HTR-8/SVneo (cell line): ENCODE measurements around the gene H3-3A.

Experiments used
- DNase-seq: peaks from one replicate; pipeline ENCODE4 v3.0.0; 2011; ENCODE audit warnings: low spot score, mixed read lengths; ENCODE audit not compliant: insufficient read length
- FAIRE-seq: peaks from 2 replicates; lab custom pipeline; 2011; peaks lifted over from hg19 to GRCh38; lab: Jason Lieb, UNC

Gene H3-3A

DNA sequence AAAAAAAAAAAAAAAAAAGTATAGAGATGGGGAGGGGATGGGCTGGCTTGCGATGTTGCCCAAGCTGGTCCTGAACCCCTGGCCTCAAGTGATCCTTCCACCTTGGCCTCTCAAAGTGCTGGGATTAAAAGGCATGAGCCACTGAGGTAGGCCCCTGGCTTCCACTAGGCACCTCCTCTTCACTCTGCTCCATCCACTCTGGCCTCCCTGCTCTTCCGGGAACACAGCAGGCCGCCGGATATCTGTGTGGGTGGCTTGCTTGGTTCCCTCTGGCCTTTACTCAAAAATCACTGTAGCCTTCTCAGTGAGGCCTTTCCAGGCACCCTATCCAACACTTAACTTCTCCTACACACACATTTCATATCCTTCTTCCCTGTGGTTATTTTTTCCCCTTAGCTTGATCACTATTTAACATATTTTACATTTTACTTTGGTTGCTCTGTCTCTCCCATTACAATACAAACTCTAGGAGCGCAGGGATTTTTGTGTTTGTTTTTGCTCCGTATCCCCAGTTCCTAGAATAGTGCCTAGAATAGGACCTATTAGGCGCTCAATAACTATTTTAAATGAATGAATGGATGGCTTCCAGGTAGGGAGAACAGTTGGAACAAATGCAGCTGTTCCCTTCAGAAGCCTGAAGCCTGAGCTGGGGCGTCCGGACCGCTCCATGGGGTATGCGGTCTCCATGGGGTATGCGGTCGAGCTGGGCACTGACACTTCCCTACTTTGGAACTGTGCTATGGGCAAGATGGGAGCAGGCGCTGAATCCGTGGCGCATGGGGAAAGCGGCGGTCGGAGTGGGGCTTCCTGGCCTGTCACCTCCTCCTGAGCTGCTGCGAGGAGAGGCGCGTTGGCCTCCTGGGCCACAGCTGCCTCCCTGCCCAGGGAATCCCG lies 46.7 kb downstream of the H3-3A start:
- DNase-seq (no peak), FAIRE-seq (no peak)

DNA sequence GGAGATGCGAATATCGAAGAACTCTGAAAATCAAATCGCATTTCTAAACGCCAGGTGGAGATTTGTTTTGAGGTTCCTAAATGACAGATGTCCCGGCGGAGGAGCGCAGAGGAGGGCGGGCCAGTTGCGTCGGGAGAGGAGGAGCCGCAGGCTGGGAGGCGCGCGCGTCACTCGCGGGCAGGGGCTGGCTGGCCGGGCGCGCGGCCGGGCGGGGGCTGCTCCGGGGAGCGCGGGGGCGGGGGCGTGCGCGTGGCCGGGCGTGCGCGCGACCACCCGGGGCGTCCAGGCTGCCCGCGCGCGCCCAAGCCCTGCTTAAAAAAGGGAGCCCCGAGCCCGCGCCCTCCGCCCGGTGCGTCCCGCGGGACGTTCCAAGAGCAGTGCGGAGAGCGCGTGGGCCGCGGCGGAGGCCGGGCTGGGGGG lies 47.3 kb downstream of the H3-3A start:
- DNase-seq (peak; percentile 92), FAIRE-seq (peak; percentile 69)

DNA sequence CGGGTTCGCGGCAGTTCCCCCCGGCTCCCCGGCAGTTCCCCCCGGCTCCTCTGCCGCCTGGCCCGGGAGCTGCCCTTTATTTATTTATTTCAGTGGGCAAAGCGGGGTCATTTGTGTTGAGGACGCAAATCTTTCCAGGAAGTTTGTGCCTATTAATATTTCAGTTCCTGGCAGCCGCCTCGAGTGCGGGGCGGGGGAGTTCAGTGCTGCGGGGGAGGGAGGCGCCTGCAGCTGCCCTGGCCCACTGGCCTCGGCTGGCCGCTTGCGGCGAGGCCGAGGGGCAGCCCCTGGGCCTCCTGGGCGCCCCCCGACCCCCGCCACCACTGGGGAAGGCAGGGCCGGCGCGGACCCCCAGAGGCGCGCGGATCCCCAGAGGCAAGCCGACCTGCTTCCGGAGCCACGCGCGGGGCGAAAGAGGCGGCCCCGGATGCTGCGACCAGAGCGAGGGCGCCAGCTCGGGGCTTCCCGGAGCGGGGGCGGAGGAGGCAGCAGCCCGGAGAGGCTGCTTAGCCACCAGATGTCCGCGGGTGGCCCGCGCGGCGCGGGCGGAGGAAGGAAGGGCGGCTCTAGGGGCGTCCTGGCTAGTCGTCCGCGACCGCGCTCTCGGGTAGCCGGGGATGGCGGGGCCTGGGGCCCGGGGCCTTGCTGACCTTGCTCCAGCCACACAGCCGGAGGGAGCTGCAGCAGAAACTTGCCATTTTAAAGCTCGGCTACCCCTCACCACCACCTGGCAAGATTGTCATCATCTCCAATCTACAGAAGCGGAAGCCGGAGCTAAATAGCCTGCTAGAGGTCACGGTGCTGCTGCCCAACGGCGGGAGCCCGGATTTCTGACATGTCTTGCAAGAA lies 48.0 kb downstream of the H3-3A start:
- no peak for FAIRE-seq

DNA sequence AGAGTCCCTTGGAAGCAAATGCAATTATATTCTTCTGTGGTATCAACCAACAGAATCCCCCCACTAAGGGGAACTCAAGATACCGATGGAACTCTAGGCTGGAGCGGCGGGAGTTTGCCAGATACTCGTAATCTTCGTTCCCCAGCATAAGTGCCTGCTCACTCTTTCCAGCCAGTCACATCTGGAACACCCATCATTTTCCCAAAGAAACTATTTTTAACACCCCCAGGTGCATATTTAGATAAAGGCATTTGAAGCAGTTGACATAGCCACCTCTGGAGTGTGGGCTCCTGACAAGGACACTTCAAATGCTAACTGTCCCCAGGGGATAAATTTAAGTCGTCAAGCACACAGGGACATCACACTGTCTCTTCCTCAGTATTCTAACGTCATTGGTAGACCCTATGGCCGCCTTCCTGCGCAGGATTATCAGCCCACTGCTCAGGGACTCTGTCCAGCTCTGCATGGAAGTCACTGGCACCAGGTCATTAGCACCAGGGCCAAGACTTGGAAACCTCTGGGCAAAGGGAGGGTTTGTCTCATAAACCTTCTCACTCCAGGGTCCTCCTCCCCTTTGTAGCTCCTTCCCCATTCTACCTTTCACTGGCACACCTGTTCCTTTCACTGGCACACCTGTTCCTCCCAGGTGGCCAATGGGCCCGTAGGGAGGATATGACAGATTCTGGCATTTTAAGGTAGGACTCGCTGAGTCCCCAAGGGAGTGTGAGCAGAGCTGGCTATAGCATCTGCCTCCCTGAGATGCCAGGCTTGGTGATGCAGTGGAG lies 48.8 kb downstream of the H3-3A start:
- FAIRE-seq (no peak), DNase-seq (no peak)

More for the DNA sequence above, 48.0 kb downstream of the H3-3A start:
- peak; percentile 74 for DNase-seq

DNA sequence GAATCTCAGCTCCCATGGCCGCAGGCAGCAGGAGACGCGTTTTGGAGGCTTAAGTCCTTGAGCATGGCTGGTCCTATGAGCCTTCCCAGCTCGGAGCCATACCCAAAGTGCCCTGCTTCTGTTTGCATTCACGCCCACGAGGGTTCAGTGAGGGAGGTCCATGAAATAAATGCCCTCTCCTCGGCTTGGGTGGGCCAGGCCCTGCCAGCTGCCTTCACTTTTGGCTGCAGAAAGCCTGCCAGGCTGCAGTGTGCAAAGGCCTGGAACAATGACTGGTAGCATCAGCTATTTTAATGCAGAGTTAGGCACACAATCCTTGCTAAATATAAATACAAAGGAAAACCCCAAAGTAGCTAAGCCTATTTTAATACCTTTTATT lies 49.4 kb downstream of the H3-3A start:
- DNase-seq: no peak
- no peak for FAIRE-seq

DNA sequence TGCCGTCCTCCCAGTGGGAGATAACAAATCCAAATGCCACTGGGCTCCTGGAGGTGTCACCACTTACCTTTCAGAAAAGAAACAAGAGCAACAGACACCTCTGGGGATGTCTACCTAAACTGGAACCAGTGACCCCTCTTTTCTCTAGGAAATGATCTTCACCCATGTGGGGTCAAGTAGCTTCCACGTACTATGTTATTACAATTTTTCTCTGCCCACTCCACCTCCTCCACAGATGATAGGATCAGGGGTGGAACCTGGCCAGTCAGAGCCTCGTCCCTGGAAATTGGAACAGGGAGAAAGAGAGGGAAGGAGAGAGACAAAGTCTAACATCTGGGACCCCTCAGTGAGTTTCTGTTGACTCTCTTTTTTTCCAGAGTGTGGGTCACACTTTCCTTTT lies 50.1 kb downstream of the H3-3A start:
- FAIRE-seq (no peak), DNase-seq (no peak)

DNA sequence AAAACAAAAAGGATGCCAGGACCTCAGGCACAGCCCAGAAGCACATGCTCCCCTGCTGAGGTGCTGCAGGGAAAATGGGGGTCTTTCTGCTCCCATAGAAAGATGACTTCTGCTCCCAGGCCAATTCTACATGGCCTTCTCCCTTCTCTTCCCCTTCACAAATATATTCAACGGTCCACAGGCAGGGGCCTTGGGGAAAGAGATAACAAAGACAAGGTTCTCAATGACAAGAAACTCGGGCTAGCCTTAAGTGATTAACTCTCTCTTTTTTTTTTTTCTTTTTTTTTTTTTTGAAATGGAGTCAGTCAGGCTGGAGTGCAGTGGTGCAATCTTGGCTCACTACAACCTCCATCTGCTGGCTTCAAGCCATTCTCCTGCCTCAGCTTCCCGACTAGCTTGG lies 54.2 kb downstream of the H3-3A start:
- DNase-seq (no peak), FAIRE-seq (no peak)

DNA sequence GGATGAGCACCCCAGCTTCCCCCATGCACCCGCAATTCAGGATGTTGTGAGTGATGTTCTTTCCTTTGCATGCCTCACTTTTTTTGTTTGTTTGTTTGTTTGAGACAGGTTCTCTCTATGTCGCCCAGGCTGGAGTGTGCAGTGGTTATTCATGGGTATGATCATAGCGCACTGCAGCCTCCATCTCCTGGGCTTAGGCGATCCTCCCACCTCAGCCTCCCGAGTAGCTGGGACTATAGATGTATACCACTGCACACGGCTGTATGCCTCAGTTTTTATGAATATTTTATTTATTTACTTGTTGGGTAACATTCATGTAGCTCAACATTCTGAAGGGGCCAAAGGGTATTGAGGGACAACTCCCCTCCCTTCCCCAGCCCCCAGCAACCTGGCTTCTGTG lies 54.8 kb downstream of the H3-3A start:
- FAIRE-seq: no peak

DNA sequence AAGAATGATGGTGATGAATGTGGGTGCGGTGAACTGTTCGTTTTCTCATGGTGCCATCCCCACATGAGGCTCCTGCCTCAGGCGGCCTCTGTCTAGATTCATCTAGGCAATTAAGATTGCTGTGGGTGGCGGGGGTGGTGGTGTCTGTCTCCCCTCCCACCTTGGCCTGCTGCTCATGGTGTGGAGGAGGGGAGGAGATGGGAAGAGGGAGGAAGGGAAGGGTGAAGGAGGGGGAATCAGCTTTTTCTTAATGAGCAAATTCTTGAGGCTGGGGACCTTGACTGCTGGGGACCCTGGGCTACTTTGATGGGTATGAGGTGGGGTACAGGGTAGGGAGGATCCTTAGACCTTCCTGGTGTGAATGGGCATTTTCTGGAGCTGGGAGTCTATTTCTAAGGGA lies 55.8 kb downstream of the H3-3A start:
- FAIRE-seq (no peak), DNase-seq (no peak)

More for the DNA sequence above, 54.8 kb downstream of the H3-3A start:
- DNase-seq: no peak

DNA sequence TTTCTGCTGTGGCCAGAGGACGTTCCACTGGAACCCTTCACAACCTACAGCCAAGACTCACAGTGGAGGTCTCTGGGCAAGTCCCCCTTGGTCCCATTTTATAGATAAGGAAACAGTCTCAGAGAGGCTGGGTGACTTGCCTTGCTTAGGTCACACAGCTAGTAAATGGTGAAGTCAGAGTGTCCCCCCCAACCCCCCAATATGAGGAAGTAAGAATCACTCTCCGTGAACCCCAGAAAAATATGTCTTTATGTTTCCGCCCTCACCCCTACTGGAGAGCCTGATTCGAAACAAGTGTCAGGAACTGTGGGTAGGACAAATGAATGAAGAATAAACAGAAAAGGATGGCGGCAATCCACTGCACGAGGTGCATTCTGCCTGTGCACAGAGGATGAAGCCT lies 56.7 kb downstream of the H3-3A start:
- DNase-seq (no peak), FAIRE-seq (no peak)

DNA sequence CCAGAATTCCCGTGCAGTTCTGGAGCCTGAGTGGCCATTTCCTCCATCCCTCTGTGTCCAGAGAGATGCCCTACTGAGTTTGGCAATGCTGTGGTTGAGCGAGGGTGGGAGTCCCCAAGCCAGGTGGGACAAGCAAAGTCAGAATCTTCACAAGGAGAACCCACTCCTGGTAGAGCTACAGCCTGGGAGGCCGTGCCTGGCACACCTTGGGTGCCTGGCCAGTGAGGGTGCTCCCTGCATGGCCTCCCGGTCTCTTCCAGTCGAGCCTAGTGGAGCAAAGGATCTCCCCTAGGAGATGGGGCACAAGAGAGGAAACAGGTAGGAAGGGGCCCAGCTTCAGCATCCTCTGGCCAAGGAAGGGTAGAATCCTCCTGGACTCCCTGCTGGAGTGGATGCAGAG lies 57.9 kb downstream of the H3-3A start:
- DNase-seq: no peak
- FAIRE-seq: no peak

DNA sequence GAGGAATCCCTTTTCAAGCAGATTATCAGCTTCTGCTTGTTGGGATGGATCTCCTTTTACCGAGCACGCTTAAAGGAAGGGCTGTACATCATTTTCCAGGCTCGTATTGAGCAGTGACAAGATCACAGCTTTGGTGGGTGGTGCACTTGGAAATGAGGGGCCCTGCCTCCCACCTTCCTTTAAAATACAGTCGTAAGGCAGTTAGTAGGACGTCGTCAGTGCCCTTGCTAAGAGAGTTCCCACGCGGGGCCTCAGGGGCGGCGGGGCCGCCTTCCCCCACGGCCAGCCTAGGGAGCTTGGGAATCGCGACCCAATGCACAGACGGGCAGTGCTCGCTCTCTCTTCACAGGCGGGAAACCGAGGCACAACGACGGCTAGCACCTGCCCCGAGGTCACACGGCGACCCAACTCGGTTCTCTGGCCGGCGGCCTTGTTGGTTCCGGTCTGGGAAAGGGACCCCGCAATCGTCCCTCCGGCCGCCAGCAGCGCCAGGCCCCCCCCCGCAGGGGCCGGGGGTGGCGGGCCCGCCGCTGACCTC lies 58.6 kb downstream of the H3-3A start:
- FAIRE-seq: no peak
- DNase-seq: no peak
